Activated T-cell treated with anti-CD3 and anti-CD28 coated beads, Interleukin-2, amount 50 U/mL, for 48 hours (primary cell): ENCODE results near the gene ATP6V0E1.
"Not testable (repeated sequence)": the region's sequence is repeated elsewhere in the genome, so short reads cannot be mapped to it uniquely, and the experiment has no call there.

Experiments used
- DNase-seq, 2 experiments: peaks; one replicate each; pipeline ENCODE4 v3.0.0-alpha.2; 2020

ATP6V0E1 gene

DNA sequence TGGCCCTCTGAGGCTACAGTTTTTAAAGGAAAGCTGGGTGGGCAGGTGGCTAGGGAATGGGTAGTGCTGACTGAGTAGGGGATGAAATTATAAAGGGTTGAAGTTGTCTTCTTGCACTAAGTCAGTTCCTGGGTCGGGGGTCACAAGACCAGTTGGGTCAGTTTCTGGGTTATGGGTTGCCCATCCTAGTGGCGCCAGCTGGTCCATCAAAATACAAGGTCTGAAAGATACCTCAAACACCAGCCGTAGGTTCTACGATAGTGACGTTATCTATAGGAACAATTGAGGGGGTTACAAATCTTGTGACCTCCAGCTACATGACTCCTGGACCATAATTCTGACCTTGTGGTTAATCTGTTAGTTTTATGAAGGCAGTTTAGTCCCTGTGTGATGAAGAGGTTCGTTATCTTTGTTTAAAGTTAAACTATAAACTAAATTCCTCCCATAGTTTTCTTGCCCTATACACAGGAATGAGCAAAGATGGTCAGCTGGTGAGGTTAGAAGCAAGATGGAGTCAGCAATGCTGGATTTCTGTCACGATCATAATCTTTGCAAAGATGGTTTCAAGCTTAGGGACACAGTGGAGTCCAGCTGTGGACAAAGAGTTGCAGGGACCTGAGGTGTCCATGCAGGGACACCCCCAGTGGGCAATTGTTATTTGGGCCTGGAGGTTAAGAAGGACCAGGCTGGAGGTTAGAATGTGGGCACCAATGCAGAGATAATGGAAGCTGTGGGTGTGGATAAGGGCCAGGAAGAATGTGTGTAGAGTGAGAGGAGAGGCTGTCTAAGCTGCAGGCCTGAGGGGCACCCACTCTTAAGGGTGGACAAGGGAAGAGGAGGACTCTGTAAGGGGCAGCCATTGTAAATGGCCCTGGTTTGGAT is 58.6 kb downstream of the ATP6V0E1 start:
- DNase-seq: no peak

DNA sequence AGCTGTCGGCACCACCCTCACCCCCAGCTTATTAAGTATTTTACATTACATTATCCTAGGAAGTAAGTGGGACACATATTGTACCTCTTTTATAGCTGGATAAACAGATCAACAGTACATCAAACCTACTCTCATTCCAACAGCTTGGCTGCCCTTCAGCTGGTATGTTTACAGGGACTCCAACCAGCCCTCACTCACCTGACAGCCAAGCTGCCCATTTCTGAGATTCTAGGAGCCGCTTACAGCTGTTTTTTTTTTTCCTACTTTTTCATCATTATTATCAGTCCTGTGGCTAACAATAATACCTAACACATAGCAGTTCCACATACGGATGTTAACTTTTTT is 59.2 kb downstream of the ATP6V0E1 start:
- DNase-seq: no peak

DNA sequence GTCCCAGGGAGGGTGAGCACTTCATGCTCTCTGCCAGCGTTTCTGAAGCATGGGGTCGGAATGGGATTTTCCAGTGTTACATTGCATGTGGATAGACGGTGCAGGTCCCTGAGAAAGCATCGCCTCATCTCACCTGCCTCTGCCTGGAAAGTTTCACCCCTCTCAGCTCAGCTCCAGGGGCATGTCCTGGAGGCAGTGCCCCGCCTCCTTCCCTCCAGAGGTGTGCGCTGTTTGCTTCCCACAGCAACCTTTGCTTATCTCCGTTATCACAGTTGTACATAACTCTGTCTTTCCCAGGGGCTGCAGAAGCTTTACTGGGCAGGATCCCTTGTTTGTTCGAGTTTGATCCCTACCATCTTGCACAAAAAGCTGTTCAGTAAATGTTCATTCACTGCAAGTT is 61.9 kb downstream of the ATP6V0E1 start:
- DNase-seq: no peak

DNA sequence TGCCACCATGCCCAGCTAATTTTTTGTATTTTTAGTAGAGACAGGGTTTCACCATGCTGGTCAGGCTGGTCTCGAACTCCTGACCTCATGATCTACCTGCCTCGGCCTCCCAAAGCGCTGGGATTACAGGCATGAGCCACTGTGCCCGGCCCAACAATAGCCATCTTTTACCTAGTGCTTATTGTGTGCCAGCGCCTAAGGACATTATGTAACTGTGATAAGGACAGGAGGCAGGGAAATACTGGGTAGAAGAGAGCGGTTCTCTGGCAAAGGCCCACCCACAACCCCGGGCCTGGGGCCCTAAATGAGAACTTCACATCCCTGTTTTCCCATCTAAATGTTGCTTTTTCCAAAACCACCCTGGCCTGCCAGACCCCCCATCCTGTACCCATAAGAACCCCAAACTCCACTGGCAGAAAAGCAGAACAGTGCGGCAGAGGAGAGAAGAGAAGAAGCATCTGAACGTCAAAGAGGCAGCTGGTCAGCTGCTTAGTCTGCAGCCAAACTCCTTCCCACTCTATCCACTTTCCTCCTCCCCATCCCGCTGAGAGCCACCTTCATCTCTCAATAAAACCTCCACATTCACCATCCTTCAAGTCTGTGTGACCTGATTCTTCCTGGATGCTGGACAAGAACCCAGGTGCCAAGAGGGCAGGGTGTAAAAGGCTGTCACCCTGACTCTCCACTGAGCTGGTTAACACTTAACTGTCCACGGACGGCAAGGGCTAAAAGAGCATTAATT is 63.7 kb downstream of the ATP6V0E1 start:
- DNase-seq: not testable (repeated sequence)

DNA sequence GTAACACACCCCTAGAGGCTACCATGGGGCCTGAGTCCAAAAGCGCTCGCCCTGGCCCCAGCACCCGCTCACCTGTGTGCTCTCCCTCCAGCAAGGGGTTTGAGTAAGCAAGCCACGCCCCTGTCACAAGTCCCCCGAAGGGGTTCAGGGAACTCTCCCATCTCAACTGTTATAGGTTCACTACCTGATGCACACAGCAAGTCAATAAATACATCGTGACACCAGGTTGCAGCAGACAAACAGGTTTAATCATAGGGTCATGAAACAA is 64.2 kb downstream of the ATP6V0E1 start:
- no peak for DNase-seq

DNA sequence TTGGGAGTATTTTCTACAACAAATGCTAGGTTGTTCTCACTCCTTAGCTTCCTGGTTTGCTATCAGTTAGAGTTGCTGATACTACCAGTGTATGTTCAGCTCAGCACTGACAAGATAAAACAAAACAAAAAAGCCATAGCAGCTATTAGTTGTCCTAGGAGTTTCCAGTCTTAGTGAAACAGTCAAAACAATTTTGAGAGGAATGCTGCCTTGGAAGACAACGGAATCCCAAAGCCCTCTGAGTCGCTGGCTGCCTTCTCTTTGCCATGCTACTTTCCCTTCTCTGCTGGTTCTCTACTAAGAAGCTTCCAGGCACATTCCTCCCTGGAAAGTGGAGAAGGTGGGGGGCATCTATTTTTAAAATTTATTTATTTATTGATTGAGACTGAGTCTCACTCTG is 67.2 kb downstream of the ATP6V0E1 start:
- DNase-seq: no peak

DNA sequence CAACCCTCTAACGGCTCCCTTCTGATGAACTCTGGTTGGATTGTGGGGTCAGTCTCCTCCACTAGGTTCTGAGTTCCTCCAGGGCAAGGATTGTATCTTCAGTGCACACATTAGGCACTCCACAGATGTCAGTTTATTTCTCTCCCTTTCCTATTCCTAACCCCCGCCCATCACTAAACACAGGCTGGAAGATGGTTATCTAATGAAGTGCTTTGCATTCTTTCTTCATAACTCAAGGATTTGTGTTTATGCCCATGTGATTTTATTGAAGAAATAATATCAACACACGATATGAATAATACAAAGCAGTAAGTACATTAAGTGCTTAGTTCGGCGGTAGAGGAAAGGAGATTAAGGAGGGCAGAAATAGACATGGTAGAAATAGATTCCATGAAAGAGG is 68.2 kb downstream of the ATP6V0E1 start:
- no peak for DNase-seq

DNA sequence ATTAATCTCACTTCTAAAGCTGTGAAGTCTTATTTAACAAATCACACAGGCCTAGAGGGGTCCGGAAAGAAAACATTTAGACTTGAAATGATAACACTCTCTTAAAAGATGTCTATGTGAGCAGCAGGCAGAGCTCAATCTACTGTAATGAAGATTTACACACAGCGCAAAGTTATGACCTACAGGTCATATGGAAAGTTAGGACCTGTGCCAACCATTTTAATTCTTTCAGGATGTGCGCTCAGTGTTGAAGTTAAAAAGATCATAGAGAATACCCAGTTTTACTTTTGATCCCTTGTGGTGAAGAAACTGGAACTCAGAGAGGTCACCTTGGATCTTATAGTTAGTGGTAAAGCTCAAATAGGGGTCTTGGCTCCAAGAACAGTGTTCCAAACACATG is 69.5 kb downstream of the ATP6V0E1 start:
- no peak for DNase-seq

DNA sequence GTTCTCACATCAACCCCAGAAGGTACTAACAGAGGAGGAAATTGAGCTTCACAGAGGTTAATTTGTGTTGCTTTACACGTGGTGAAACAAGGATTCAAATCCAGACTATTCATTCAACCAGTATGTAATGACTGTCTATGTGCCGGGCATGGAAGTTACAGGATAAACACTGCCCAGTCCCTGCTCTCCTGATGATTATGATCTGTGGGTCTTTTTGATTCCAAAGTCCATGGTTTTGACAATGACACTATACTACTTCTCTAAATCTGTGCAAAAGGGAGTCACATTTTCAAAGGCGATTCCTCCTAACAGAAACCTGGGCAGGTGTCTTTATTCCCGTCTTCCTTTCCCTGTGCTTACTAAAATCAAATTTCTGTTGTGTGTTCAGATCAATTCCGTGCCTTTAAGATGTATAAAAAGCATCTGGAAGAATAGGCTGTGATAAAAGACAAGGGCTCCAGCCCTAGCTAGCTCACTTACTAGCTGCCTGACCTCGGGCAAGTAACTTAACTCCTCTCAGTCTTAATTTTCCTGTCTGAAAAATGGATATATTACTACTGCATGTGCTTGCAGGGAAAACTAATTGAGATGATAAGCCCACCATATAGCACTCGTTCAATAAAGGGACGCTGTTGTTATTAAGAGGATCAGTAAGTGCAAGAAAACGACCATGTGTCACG is 71.6 kb downstream of the ATP6V0E1 start:
- DNase-seq: no peak

DNA sequence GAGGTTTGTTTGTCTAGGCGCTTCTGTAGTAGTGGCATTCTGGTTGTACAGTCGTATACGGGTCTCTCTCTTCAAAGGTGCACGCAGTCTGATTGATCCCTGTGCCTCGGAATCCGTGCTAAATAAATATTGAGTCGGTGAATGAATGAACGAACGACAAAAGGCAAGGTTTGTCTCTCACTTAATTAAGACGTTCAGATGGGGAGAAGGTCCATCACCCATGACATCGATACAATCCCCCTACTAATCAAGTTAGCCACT is 72.1 kb downstream of the ATP6V0E1 start:
- no peak for DNase-seq

DNA sequence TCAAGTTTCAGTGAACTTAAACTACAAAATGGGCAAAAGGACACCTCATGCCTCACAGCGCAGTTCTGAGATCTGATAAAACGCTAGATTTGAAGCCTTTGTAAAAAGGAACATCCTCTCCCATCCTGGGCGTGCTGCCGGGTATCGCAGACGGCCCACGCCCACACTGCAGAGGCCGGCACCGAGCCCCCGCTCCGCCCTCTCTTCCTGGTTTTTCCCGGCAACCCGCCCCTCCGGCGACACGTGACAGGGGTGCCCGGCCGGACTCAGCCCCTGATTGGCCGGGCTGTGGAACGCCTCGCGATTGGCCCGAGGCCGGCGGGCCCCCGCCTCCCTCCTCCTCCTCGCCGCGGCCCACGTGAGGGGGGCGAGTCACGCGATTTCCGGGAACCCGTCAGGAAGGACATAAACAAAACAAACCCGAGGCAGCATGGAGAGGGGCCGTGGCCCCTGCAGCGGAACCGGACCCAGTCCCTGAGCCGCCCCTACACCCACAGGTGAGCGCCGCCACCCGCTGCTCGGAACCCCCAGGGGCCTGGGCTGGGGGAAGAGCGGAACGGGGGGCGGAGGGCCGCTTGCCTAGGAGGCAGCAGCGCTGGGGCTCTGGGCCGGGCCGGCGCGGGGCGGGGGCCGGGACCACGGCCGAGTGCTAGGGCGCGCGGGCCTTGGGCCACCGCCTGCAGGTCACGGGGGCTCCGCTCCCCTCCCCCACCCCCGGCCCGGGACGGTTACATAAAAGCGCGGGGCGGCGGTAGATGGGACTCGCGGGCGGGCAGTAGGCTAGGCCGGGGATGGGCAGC is 72.6 kb downstream of the ATP6V0E1 start, which contains the start of gene CREBRF:
TSS of gene CREBRF (plus strand) at position 370 of the 800 bp plus-strand sequence. CDS start 24,424 bp downstream, outside the sequence.
- DNase-seq: peak; percentile 97 to 98

DNA sequence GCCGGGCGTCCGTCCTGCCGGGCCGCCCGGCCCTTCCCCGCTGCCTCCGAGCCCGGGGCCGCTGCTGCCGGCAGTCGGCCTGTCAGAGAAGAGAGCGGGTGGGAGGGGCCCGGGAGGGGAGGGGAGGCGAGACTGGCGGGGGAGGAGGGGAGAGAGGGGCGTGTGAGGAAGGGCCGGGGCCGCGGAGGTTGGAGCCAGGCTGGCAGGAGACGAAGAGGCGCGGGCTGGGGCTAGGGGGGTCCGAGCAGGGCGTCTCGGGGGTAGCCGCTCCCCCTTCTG is 73.2 kb downstream of the ATP6V0E1 start:
- no peak for DNase-seq

DNA sequence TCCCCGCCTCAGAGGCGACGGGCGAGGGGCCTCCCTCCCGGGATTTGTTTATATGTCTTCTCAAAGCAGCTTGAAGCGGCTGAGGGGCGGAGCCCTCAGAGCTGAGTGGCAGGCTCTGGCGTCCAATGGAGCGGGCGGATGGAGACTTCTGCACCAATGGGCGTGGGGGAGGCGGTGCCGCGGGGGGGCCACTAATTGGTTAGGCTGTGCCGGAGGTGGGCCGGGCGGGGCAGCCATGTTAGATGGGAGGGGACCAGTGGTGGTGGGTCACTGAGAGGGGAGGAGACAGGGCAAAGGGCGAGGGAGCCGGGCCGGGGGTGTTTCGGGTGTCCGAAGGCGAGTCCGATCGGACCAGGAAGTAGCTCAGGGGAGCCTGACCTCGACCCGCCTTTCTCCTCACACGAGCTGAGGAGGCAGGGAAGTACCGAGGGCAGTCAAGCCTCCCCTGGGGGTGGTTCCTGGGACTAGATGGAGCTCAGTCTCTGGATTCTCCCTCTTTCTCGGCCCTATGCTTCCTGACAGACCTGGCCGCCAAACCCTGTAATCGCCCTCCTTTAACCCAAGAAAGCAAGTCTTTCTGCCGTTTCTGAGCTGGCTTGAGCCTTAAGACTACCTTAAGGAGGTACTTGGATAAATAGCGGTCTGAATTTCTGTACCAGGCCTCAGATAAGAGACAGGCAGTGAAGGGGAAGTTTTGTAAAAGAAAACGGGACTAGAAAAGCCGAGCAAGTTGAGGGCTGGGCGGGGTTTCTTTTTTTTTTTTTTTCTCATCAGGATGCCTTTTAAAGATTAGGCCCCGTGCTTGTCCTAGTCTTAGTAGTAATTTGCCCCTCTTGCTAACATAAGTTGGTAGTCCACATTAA is 73.7 kb downstream of the ATP6V0E1 start:
- peak; percentile 99 for DNase-seq

DNA sequence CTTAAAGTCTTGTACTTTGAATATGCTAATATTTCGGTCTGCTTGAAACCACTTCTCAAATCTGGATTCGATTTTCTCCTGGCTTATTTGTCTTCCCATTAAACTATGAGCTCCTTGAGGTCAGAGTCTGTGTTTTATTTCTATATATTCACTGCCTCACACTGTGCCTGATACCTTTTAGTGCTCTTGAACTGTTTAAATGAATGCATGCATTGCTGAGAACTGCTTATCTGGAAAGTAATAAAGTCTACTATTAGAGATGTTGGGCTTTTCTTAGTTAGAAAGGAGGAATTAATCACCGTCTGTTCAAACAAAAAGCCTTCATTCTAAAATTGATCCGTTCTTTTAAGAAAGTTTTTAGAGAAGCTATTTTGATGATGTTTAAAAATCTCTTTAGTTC is 78.6 kb downstream of the ATP6V0E1 start:
- no peak for DNase-seq

DNA sequence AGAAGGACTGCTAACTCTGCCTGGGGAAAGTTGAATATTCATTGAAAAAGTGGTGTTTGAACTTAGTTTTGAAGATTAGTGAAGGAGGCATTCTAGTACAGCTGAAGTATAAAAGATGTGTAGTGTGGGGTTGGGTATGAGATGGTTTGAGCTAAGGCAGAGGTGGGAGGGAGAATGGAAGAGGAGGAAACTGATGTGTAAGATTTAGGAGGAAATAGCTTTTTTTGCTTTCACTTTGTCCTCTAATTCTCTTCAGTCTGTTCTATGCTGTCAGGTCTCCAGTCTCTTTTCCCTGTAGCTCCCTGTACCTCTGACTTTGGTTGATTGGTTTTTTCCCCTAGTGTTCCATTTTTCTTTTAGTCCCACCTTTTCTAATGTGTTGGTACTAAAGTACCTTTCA is 81.6 kb downstream of the ATP6V0E1 start:
- DNase-seq: no peak

DNA sequence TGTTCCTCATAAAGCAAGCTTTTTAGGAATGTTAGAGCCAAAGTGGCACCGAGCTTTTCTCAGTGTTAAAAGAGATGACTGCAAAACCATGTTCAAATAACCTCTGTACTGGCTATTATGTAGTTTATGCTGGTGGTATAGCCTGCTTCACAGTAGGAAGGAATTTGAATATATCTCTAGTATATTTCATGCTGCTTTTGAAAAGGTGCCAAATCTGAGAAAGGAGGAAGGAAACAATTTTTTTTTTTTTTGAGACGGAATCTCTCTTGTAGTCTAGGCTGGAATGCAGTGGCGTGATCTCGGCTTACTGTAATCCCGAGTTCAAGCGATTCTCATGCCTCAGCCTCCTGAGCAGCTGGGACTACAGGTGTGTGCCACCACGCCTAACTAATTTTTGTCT is 86.1 kb downstream of the ATP6V0E1 start:
- DNase-seq: no peak

DNA sequence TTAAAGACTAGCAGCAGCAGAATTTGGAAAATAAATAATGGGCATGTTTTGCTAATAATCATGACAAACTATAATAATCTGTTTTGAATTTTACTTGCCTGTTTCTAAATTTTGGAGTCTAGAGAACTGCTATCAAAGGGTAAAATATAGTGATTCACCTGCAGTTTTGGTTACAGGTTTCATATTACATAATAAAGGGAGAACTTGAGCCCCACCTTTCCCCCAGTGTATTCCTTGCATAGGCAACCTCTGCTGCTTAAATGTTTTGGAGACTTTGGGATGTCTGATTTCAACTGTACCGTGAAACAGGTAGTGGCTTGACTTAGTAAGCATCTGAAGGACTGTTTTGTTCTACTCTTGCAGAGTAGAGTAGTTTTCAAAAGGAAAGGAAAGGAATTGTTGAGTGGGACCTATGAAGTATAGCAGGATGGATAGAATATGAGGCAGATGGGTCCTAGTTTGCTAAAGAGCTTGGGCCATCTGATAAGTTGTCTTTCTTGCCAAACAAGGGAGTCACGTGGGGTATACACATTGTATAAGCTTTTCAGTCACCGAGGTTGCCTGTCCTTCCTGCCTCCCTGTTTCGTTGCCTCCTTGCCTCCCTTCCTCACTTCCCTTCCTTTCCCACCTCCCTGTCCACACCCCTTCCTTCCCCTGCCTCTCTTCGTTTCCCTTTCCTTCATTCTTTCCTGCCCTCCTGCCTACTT is 91.7 kb downstream of the ATP6V0E1 start:
- no peak for DNase-seq

DNA sequence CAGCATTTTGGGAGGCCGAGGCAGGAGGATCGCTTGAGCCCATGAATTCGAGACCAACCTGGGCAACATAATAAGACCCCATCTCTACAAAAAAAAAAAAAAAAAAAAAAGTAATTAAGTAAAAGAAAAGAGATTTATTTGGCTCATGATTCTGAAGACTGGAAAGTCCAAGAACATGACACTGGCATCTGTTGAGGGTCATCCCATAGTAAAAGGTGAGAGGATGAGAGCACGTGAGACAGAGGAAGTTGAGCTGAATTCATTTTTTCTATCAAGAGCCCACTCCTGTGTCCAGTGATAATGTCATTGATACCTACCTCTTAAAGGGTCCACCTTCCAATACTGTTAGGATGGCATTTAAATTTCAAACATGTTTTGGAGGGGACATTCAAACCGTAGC is 92.4 kb downstream of the ATP6V0E1 start:
- no peak for DNase-seq

DNA sequence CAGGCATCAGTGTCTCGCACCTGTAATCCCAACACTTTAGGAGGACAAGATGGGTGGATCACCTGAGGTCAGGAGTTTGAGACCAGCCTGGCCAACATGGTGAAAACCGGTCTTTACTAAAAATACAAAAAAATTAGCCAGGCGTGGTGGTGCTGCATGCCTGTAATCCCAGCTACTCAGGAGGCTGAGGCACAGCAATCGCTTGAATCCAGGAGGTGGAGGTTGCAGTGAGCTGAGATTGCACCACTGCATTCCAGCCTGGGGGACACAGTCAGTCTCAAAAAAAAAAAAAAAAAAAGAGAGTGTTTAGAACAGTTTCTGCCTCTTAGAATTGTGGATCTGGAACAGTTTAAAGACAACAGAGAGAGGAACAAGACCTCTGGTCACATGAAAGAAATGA is 92.9 kb downstream of the ATP6V0E1 start:
- DNase-seq: not testable (repeated sequence)

DNA sequence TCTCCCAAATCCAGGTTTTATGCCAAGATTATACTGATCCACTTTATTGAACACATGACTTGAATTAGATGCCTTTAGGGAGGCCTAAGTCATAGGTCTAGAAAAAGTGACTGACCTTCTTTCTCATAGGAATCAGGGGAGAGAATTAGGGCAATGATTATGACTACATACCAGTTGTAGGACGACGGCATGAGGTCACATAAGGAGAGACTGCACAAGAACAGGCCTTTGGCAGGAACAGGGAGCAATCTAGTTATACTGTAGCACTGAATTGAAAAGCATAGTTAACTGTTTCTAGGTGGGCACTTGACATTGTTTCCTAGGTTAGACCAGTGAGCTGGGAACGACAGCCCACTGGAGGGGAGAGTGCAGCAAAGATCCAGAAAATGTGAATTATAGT is 95.3 kb downstream of the ATP6V0E1 start:
- DNase-seq: no peak
